CD4-positive, CD25-positive, alpha-beta regulatory T cell (primary cell): ENCODE results near the gene ANKHD1. TPM values are rescaled to one million over a fixed set of nuclear protein-coding genes. Genes with fewer than 3 reads are reported as not detected.
A peak's percentile ranks its signal among the peaks of the same experiment; 100 is the strongest.
"Not testable (repeated sequence)": the region's sequence is repeated elsewhere in the genome, so short reads cannot be mapped to it uniquely, and the experiment has no call there.

ENCODE experiments used
- ATAC-seq, 2 donors: fragments of 150-1000 bp; cut with Tn5 transposase; one replicate each; pipeline ENCODE4 v1.10.0; 2021; ENCODE audit warnings: low read depth in 2 of 2, moderate number of reproducible peaks in 2 of 2, moderate library complexity in 1 of 2
- DNase-seq, 3 donors: peaks; one replicate each; pipeline versions ENCODE4 v3.0.0 to v3.0.0-alpha.2; 2012 to 2022; ENCODE audit warnings: mixed read lengths in 1 of 3
- H3K27ac ChIP-seq: one replicate; pipeline ENCODE4 v1.7.0; 2013; ENCODE audit warnings: mild to moderate bottlenecking, low read length; ENCODE audit not compliant: insufficient read depth, poor library complexity, severe bottlenecking
- H3K27me3 ChIP-seq: one replicate; pipeline ENCODE4 v1.7.0; 2013; ENCODE audit warnings: low read length; ENCODE audit not compliant: control insufficient read depth, insufficient read depth
- H3K36me3 ChIP-seq: one replicate; pipeline ENCODE4 v1.7.0; 2013; ENCODE audit warnings: mild to moderate bottlenecking, low read length, moderate library complexity; ENCODE audit not compliant: control insufficient read depth, insufficient read depth
- H3K4me1 ChIP-seq: 2 replicates; pipeline ENCODE4 v1.7.0; 2013; ENCODE audit warnings: mild to moderate bottlenecking, low read length; ENCODE audit not compliant: insufficient read depth, control insufficient read depth, poor library complexity, severe bottlenecking
- H3K4me3 ChIP-seq: one replicate; pipeline ENCODE4 v1.7.0; 2013; ENCODE audit warnings: low read depth, mild to moderate bottlenecking, low read length, moderate library complexity
- H3K9me3 ChIP-seq, 2 experiments: 1 replicate in 1 of 2; 2 replicates in 1 of 2; pipeline ENCODE4 v1.7.0; 2013; ENCODE audit warnings: low read length in 2 of 2, mild to moderate bottlenecking in 1 of 2, moderate library complexity in 1 of 2; ENCODE audit not compliant: control insufficient read depth in 2 of 2
- H3K27ac Mint-ChIP-seq, 3 donors: one replicate each; pipeline ENCODE4 v1.8.0; 2020 to 2022; ENCODE audit warnings: mild to moderate bottlenecking in 3 of 3, mixed read lengths in 3 of 3, moderate library complexity in 2 of 3
- H3K27me3 Mint-ChIP-seq: one replicate; pipeline ENCODE4 v1.8.0; 2022; ENCODE audit warnings: mild to moderate bottlenecking, mixed read lengths
- H3K36me3 Mint-ChIP-seq: one replicate; pipeline ENCODE4 v1.8.0; 2020; ENCODE audit warnings: mixed read lengths
- H3K4me1 Mint-ChIP-seq, 4 donors: one replicate each; pipeline ENCODE4 v1.8.0; 2020 to 2022; ENCODE audit warnings: mixed read lengths in 4 of 4, mild to moderate bottlenecking in 1 of 4
- H3K4me3 Mint-ChIP-seq, 4 donors: one replicate each; pipeline ENCODE4 v1.8.0; 2020 to 2022; ENCODE audit warnings: mild to moderate bottlenecking in 4 of 4, mixed read lengths in 4 of 4, moderate library complexity in 3 of 4
- H3K9me3 Mint-ChIP-seq, 7 donors: one replicate each; pipeline ENCODE4 v1.8.0; 2020 to 2022; ENCODE audit warnings: mixed read lengths in 7 of 7, mild to moderate bottlenecking in 3 of 7, moderate library complexity in 2 of 7
- polyA plus RNA-seq, 4 donors: library from polyadenylated mRNA; unstranded; fragments of 300-500 nt; fragmentation: Illumina TruSeq; gene quantifications; one replicate each; pipeline ENCODE4 v1.2.3, GENCODE V29; 2021
- total RNA-seq: library from RNA; stranded (reverse); gene quantifications from one replicate; pipeline ENCODE4 v1.2.3, GENCODE V29; 2022

ANKHD1 gene
- total and polyA plus RNA-seq, 5 donors from 2014 or later, result 58.2 to 227 (median 69.0) TPM

- Mint-ChIP-seq H3K9me3 (peaks cover 0 to 3% (median 0%) of the 10 kb centered on the region in 7 donors), H3K4me3 (no peak overlapping the region), H3K27ac (no peak overlapping the region), H3K36me3 (peaks cover 14% of the 10 kb centered on the region), H3K27me3 (peaks cover 10% of the 10 kb centered on the region), H3K4me1 (peaks cover 0 to 13% (median 7%) of the 10 kb centered on the region in 4 donors)
- Histone ChIP-seq H3K27ac (no peak overlapping the region), H3K36me3 (no peaks in the 10 kb centered on the region), H3K27me3 (no peaks in the 10 kb centered on the region), H3K4me3 (no peak overlapping the region), H3K4me1 (no peaks in the 10 kb centered on the region), H3K9me3 (no peaks in the 10 kb centered on the region)
- ATAC-seq, result no peak
- DNase-seq, result no peak
Observed at GRCh38 chr5:140575309-140575708, 173.7 kb downstream of the ANKHD1 start.

DNA sequence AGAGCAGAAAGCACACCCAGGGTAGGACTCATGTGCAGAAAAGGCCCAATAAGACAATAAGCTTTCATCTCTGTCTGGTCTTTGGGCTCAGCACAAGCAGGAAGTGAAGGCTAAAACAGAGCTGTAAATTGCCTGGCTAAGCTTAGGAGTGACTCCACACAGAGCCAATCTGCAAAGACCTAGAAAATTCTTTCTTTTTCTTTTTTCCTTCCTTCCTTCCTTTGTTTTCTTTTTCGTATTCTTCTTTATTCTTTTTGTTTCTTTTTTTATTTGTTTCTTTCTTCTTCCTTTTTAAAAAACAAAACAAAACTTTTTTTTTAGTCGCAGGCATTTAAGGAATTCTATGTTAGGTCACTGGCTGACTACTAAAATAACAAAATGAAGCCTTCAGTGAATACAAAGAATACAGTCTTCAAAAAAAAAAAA is 175.2 kb downstream of the ANKHD1 start:
- Mint-ChIP-seq H3K4me1 (peaks cover 0 to 11% (median 4%) of the 10 kb centered on the region in 4 donors), H3K27ac (peak overlapping the region in 2 of 3 donors; percentile 23 to 62), H3K4me3 (no peak overlapping the region), H3K27me3 (peaks cover 14% of the 10 kb centered on the region), H3K9me3 (peaks cover 0 to 1% (median 0%) of the 10 kb centered on the region in 7 donors), H3K36me3 (peaks cover 6% of the 10 kb centered on the region)
- Histone ChIP-seq H3K9me3 (no peaks in the 10 kb centered on the region), H3K4me1 (no peaks in the 10 kb centered on the region), H3K4me3 (no peak overlapping the region), H3K27me3 (no peaks in the 10 kb centered on the region), H3K36me3 (no peaks in the 10 kb centered on the region), H3K27ac (no peak overlapping the region)
- DNase-seq, result peak in 1 of 3 donors; percentile 29
- peak; percentile 53 to 59 for ATAC-seq

- H3K36me3 Mint-ChIP-seq, H3K36me3 ChIP-seq, H3K27ac Mint-ChIP-seq, H3K4me3 Mint-ChIP-seq, H3K9me3 ChIP-seq, H3K27me3 ChIP-seq, DNase-seq, H3K27ac ChIP-seq, H3K4me1 ChIP-seq, H3K9me3 Mint-ChIP-seq, H3K4me3 ChIP-seq, ATAC-seq: not testable (repeated sequence)
- Mint-ChIP-seq H3K27me3 (peaks cover 34% of the 10 kb centered on the region), H3K4me1 (peaks cover 0 to 11% (median 4%) of the 10 kb centered on the region in 4 donors)
Observed at GRCh38 chr5:140579188-140579747, 177.6 kb downstream of the ANKHD1 start.

GRCh38 chr5:140587495-140587894 is 185.9 kb downstream of the ANKHD1 start:
- Mint-ChIP-seq H3K27me3 (peaks cover 18% of the 10 kb centered on the region), H3K9me3 (peaks cover 0 to 9% (median 3%) of the 10 kb centered on the region in 7 donors), H3K36me3 (no peaks in the 10 kb centered on the region), H3K4me3 (no peak overlapping the region), H3K27ac (no peak overlapping the region), H3K4me1 (no peaks in the 10 kb centered on the region)
- Histone ChIP-seq H3K36me3 (no peaks in the 10 kb centered on the region), H3K4me1 (no peaks in the 10 kb centered on the region), H3K9me3 (no peaks in the 10 kb centered on the region), H3K27me3 (peaks cover 5% of the 10 kb centered on the region), H3K4me3 (no peak overlapping the region), H3K27ac (no peak overlapping the region)
- DNase-seq (no peak), ATAC-seq (no peak)

DNA sequence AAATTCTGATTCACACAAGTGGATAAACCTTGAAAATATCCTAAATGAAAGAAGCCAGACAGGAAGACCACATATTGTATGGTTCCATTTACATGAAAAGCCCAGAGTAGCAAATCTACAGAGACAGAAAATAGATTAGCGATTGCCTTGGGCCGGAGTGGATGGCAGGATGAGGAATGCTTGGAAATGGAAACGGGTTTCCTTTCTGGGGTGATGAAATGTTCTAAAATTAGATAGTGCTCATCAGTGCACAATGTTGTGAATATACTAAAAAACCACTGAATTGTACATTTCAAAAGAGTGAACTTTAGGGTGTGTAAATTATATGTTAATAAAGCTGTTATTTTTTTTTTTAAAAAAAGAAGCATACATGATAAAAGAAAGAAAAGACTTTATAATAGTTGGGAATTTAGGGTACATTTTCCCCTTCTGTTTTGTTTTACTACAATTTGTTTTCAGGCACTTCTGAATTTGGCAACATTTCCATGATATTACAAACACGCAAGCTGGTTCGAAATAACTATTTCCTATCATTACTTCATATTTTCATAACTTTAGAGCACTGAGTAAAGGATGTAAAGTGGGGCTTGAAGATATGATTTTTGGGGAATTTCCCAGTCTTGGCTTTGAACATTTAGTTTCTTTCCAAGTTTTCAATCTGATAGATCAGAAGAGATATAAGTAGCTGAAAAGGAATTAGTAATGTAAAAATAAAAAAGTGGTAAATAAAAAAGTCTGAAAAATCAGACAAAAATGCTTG is 186.9 kb downstream of the ANKHD1 start:
- Histone ChIP-seq H3K4me3 (no peak overlapping the region), H3K27me3 (peaks cover 3% of the 10 kb centered on the region), H3K9me3 (no peaks in the 10 kb centered on the region), H3K4me1 (no peaks in the 10 kb centered on the region), H3K27ac (no peak overlapping the region), H3K36me3 (no peaks in the 10 kb centered on the region)
- no peak for ATAC-seq
- Mint-ChIP-seq H3K27me3 (peaks cover 11% of the 10 kb centered on the region), H3K4me3 (no peak overlapping the region), H3K9me3 (peaks cover 0 to 4% (median under 1%) of the 10 kb centered on the region in 7 donors), H3K4me1 (no peaks in the 10 kb centered on the region), H3K36me3 (no peaks in the 10 kb centered on the region), H3K27ac (no peak overlapping the region)
- DNase-seq, result no peak

Other genes with a start within 250 kb of the ANKHD1 start
- gene CYSTM1, start 226.6 kb upstream of the ANKHD1 start, total RNA-seq, result 7.1 TPM
- gene CYSTM1, start 226.6 kb upstream of the ANKHD1 start, polyA plus RNA-seq, result 10 to 100 TPM; 10.8 to 26.4 (median 15.1) TPM
- 34.3 TPM for gene PFDN1, start 98.7 kb upstream of the ANKHD1 start, total RNA-seq
- gene PFDN1, start 98.7 kb upstream of the ANKHD1 start, polyA plus RNA-seq, result 100 to 1,000 TPM; 107 to 152 (median 120) TPM
- 0.47 TPM for gene HBEGF, start 55.2 kb upstream of the ANKHD1 start, total RNA-seq
- not detected for gene HBEGF, start 55.2 kb upstream of the ANKHD1 start, polyA plus RNA-seq
- not detected for gene SLC4A9, start 41.6 kb upstream of the ANKHD1 start, total RNA-seq
- gene SLC4A9, start 41.6 kb upstream of the ANKHD1 start, polyA plus RNA-seq, result not detected
- gene EIF4EBP3, start 145.8 kb downstream of the ANKHD1 start, total RNA-seq, result 11.8 TPM
- 10 to 100 TPM; 28.4 to 44.7 (median 40.5) TPM for gene EIF4EBP3, start 145.8 kb downstream of the ANKHD1 start, polyA plus RNA-seq
- gene SRA1, start 155.6 kb downstream of the ANKHD1 start, total RNA-seq, result 38.9 TPM
- gene SRA1, start 155.6 kb downstream of the ANKHD1 start, polyA plus RNA-seq, result 10 to 100 TPM; 36.6 to 44.3 (median 38.4) TPM
- gene APBB3, start 162.8 kb downstream of the ANKHD1 start, total RNA-seq, result 50.8 TPM
- gene APBB3, start 162.8 kb downstream of the ANKHD1 start, polyA plus RNA-seq, result 1 to 10 TPM; 3.4 to 5.2 (median 4.0) TPM
- gene SLC35A4, start 163.0 kb downstream of the ANKHD1 start, total RNA-seq, result 35.0 TPM
- gene SLC35A4, start 163.0 kb downstream of the ANKHD1 start, polyA plus RNA-seq, result 10 to 100 TPM; 69.3 to 89.5 (median 78.0) TPM
- not detected for gene CD14, start 231.3 kb downstream of the ANKHD1 start, total RNA-seq
- gene CD14, start 231.3 kb downstream of the ANKHD1 start, polyA plus RNA-seq, result 1 to 10 TPM; 1.3 to 2.6 (median 2.1) TPM
- gene TMCO6, start 237.6 kb downstream of the ANKHD1 start, total RNA-seq, result 22.6 TPM
- gene TMCO6, start 237.6 kb downstream of the ANKHD1 start, polyA plus RNA-seq, result 10 to 100 TPM; 17.0 to 24.1 (median 18.4) TPM
- gene NDUFA2, start 245.8 kb downstream of the ANKHD1 start, total RNA-seq, result 42.6 TPM
- 100 to 1,000 TPM; 165 to 208 (median 169) TPM for gene NDUFA2, start 245.8 kb downstream of the ANKHD1 start, polyA plus RNA-seq
- gene IK, start 246.0 kb downstream of the ANKHD1 start, total RNA-seq, result 170 TPM
- gene IK, start 246.0 kb downstream of the ANKHD1 start, polyA plus RNA-seq, result 100 to 1,000 TPM; 136 to 197 (median 184) TPM